ENCODE measurements around the gene IKZF5.

Gene IKZF5

GRCh38 chr10:122949296-122949695, 59.3 kb downstream of the IKZF5 start:
- no peak for DNase-seq (ENCODE audit: low read depth)
- no peak for TF ChIP-seq CTCF (IDR thresholded peaks at IDR 0.05; ENCODE audit: low read length, missing control alignments)
- H3K4me3 ChIP-seq (replicated peaks; ENCODE audit: low read depth, low read length), result no peak overlapping the region
